Activated CD8-positive, alpha-beta T cell treated with anti-CD3 and anti-CD28 coated beads for 36 hours (primary cell): ENCODE measurements around the gene CLHC1. TPM values are rescaled to one million over a fixed set of nuclear protein-coding genes. Genes with fewer than 3 reads are reported as not detected.
"Not testable (repeated sequence)": the region's sequence is repeated elsewhere in the genome, so short reads cannot be mapped to it uniquely, and the experiment has no call there.

Source experiments
- ATAC-seq: fragments of 200-7000 bp; cut with Tn5 transposase; one replicate; pipeline ENCODE4 v1.10.0; 2021; ENCODE audit warnings: mild to moderate bottlenecking, moderate library complexity
- CTCF ChIA-PET: fragments of 350-600 bp; sonication (Branson Sonifier 250); formaldehyde crosslinking; loops from one replicate; lab custom pipeline; 2021; ENCODE audit warnings: antibody characterized with exemption; lab: Charles Lee
- POLR2A ChIA-PET: fragments of 350-600 bp; sonication (Branson Sonifier 250); formaldehyde crosslinking; loops from one replicate; lab custom pipeline; 2021; ENCODE audit warnings: antibody characterized with exemption; lab: Charles Lee
- DNase-seq: peaks from one replicate; pipeline ENCODE4 v3.0.0-alpha.2; 2020
- H3K27ac Mint-ChIP-seq: one replicate; pipeline ENCODE4 v1.8.0; 2021; ENCODE audit warnings: mild to moderate bottlenecking, mixed read lengths
- H3K27me3 Mint-ChIP-seq: one replicate; pipeline ENCODE4 v1.8.0; 2021; ENCODE audit warnings: mixed read lengths
- H3K36me3 Mint-ChIP-seq: one replicate; pipeline ENCODE4 v1.8.0; 2021; ENCODE audit warnings: low read depth, mixed read lengths
- H3K4me1 Mint-ChIP-seq: one replicate; pipeline ENCODE4 v1.8.0; 2021; ENCODE audit warnings: low read depth, mixed read lengths
- H3K4me3 Mint-ChIP-seq: one replicate; pipeline ENCODE4 v1.8.0; 2021; ENCODE audit warnings: mild to moderate bottlenecking, moderate library complexity, mixed read lengths
- H3K9me3 Mint-ChIP-seq: one replicate; pipeline ENCODE4 v1.8.0; 2021; ENCODE audit warnings: mixed read lengths
- intact Hi-C: fragments of 100-400 bp; cut with micrococcal nuclease; formaldehyde crosslinking; loops from one replicate; pipeline ENCODE4 v1.10.0; 2022
- total RNA-seq, 2 experiments: library from RNA; stranded (reverse); gene quantifications; one replicate each; pipeline ENCODE4 v1.2.3, GENCODE V29; 2021
- TF ChIP-seq, protein P1 (sequence below): fragments of 200-600 bp; IDR thresholded peaks from one replicate; pipeline ENCODE4 v1.8.0; 2022; ENCODE audit warnings: antibody characterized with exemption, mild to moderate bottlenecking

Gene CLHC1
- total RNA-seq, 2 experiments from 2014 or later, result 4.2 to 5.6 TPM

DNA sequence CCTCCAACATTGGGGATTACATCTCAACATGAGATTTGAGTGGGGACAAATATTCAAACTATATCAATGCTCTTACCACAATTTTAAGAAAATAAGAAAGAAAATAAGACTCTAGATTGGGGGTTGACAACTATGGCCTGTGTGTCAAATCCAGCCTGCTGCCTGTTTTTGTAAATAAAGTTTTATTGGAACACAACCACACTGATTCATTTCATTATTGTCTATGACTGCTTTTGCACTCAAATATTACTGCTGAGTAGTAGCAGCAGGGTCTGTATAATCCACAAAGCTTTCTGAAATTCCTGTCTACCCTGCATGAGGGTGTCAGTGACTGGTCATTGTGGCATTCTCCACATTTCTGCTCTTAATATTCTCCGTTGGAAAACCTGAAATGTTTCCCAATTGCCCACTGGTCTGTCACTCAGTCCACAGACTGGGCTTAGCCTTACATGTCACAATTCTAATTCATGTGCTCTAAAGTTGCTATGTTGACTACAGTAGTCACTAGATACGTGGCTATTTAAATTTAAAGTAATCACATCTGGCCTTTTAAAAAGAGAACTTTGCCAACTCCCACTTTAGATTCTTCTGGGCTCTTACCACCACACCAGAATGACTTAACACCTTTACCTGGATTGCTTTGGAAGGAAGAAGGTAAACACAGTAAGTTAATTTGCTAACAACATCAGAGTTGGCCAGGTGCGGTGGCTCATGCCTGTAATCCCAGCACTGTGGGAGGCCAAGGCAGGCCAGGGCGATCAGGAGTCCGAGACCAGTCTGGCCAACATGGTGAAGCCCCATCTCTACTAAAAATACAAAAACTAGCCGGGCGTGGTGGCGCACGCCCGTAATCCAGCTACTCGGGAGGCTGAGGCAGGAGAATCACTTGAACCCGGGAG is 86.9 kb downstream of the CLHC1 start:
- CTCF ChIA-PET, result no interaction called here
- Mint-ChIP-seq H3K4me3 (no peak overlapping the region), H3K36me3 (peaks cover 3% of the 10 kb centered on the region), H3K4me1 (peaks cover 7% of the 10 kb centered on the region), H3K9me3 (peaks cover 3% of the 10 kb centered on the region), H3K27me3 (no peaks in the 10 kb centered on the region), H3K27ac (no peak overlapping the region)
- intact Hi-C loops, result no loop called here
- no peak for DNase-seq
- POLR2A ChIA-PET, result no interaction called here
- TF ChIP-seq, protein P1, sequence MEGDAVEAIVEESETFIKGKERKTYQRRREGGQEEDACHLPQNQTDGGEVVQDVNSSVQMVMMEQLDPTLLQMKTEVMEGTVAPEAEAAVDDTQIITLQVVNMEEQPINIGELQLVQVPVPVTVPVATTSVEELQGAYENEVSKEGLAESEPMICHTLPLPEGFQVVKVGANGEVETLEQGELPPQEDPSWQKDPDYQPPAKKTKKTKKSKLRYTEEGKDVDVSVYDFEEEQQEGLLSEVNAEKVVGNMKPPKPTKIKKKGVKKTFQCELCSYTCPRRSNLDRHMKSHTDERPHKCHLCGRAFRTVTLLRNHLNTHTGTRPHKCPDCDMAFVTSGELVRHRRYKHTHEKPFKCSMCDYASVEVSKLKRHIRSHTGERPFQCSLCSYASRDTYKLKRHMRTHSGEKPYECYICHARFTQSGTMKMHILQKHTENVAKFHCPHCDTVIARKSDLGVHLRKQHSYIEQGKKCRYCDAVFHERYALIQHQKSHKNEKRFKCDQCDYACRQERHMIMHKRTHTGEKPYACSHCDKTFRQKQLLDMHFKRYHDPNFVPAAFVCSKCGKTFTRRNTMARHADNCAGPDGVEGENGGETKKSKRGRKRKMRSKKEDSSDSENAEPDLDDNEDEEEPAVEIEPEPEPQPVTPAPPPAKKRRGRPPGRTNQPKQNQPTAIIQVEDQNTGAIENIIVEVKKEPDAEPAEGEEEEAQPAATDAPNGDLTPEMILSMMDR, result no peak
- no peak for ATAC-seq

DNA sequence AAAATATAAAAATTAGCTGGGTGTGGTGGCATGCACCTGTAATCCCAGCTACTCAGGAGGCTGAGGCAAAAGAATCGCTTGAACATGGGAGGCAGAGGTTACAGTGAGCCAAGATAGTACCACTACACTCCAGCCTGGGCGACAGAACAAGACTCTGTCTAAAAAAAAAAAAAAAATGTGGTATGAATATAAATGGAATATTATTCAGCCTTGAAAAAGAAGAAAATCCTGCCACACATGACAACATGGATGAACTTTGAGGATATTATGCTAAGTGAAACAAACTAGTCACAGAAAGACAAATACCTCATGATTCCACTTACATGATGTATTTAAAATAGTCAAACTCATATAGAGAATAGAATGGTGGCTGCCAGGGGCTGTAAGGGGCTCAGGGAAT is 88.4 kb downstream of the CLHC1 start:
- H3K4me3 Mint-ChIP-seq, H3K4me1 Mint-ChIP-seq, H3K9me3 Mint-ChIP-seq, ATAC-seq, intact Hi-C loops, CTCF ChIA-PET, H3K36me3 Mint-ChIP-seq, DNase-seq, POLR2A ChIA-PET, H3K27me3 Mint-ChIP-seq, H3K27ac Mint-ChIP-seq: not testable (repeated sequence)

DNA sequence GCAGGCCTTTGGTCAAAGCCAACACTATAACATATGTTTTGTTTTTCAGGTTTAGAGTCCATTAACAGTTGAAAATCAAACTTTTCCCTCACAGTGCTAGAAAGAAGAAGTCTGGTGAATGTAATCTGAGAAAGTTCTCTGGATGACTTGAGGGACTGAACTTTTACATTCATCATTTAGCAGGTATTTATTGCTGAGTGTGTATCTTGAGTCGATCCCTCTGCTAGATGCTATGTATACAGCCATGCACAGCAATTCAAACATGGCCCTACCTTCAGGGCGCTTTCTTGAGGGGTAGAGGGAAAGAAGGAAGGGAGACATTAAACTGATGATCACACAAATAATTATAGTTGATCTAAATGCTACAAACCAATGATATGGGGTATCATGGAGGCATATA is 89.6 kb downstream of the CLHC1 start:
- ChIA-PET POLR2A (no interaction called here), CTCF (no interaction called here)
- DNase-seq (no peak), ATAC-seq (no peak)
- no peak overlapping the region for H3K4me3 Mint-ChIP-seq
- H3K4me1 Mint-ChIP-seq, result peaks cover 7% of the 10 kb centered on the region
- no peaks in the 10 kb centered on the region for H3K27me3 Mint-ChIP-seq
- H3K36me3 Mint-ChIP-seq, result peaks cover 3% of the 10 kb centered on the region
- intact Hi-C loops, result no loop called here
- peaks cover 3% of the 10 kb centered on the region for H3K9me3 Mint-ChIP-seq
- TF ChIP-seq, protein P1, result no peak
- H3K27ac Mint-ChIP-seq, result no peak overlapping the region

DNA sequence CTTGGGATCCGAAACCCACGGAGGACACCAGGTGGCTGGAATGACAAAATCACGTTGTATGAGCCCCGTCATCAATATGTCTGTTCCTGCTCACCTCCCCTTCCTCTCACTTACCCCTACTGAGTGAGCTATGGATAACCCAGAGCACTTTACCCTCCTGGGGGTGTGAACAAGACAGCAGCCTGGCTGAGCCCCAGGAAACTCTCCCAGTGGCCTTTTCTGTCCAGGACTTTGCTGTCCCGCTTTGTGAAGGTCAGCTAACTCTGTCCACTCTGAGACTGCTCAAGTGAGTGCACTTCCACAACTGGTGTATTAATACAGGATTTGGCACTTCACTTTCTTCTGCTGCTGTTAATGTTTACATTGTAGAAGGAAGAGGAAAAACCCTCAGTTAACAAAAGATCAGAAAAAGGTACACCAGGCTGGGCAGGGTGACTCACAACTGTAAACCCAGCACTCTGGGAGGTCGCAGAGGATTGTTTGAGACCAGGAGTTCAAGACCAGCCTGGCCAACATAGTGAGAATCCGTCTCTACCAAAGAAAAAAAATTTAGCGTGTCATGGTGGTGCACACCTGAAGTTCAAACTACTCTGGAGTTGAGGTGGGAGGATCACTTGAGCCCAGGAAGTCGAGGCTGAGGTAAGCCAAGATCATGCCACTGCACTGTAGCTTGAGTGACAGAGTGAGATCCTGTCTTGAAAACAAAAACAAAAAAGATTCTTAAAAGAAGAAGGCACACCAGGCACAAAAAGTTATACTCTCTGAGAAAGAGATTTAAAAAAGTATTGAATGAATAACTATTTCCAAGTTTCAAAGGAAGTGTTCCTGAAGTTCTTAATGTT is 90.3 kb downstream of the CLHC1 start:
- Mint-ChIP-seq H3K4me1 (peaks cover 7% of the 10 kb centered on the region), H3K4me3 (no peak overlapping the region), H3K27ac (no peak overlapping the region), H3K36me3 (peaks cover 3% of the 10 kb centered on the region), H3K27me3 (no peaks in the 10 kb centered on the region), H3K9me3 (peaks cover 3% of the 10 kb centered on the region)
- ATAC-seq (no peak), DNase-seq (peak; percentile 13)
- ChIA-PET CTCF (interaction anchor here (0.5 kb wide), 1 partner anchor 151 kb away, joined by 3 read pairs; no protein-coding TSS in a partner anchor), POLR2A (interaction anchor here (1.0 kb wide), 1 partner anchor 41 kb away, joined by 3 read pairs; no protein-coding TSS in a partner anchor)
- intact Hi-C loops, result no loop called here
- TF ChIP-seq, protein P1, result no peak

DNA sequence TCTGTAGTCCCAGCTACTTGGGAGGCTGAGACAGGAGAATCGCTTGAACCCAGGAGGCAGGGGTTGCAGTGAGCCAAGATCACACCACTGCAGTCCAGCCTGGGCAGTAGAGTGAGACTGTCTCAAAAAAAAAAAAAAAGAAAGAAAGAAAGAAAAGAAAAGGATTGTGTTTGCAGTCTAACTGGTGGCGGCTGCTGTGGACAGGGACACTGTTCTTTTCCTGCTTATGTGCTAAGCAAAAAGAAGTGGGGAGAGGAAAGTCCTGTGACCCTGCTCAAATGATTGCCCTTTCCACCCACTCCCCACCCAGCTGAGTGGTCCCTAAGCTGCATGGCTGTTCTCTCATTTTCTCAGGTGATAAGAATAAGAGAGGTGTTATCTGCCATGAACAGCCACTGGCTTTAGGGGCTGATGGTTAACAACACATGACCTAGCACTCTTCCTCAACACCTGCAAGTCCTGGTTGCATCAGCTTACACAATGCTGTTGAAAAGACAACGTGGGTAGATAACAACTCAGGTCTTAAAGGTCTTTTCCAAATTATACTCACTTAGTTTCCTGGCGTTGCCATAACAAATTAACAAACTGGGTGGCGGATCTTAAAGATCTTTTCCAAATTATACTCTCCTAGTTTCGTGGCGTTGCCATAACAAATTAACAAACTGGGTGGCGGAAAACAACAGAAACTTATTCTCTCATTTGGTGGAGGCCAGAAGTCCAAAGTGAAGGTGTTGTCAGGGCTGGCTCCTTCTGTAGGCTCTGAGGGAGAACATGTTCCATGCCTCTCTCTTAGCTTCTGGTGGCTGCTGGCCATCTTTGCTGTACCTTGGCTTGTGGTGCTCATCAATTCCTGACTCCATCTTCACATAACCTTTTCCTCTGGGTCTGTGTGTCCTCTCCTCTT is 91.5 kb downstream of the CLHC1 start:
- Mint-ChIP-seq H3K27me3 (no peaks in the 10 kb centered on the region), H3K9me3 (peaks cover 3% of the 10 kb centered on the region), H3K4me3 (no peak overlapping the region), H3K27ac (no peak overlapping the region), H3K4me1 (peaks cover 15% of the 10 kb centered on the region), H3K36me3 (peaks cover 3% of the 10 kb centered on the region)
- POLR2A ChIA-PET, result no interaction called here
- no peak for DNase-seq
- CTCF ChIA-PET, result no interaction called here
- ATAC-seq, result peak; percentile 51
- TF ChIP-seq, protein P1, result no peak
- intact Hi-C loops, result no loop called here
